ENCODE measurements around the gene CTAGE9.
"Not testable (repeated sequence)": the region's sequence is repeated elsewhere in the genome, so short reads cannot be mapped to it uniquely, and the experiment has no call there.

Gene CTAGE9

DNA sequence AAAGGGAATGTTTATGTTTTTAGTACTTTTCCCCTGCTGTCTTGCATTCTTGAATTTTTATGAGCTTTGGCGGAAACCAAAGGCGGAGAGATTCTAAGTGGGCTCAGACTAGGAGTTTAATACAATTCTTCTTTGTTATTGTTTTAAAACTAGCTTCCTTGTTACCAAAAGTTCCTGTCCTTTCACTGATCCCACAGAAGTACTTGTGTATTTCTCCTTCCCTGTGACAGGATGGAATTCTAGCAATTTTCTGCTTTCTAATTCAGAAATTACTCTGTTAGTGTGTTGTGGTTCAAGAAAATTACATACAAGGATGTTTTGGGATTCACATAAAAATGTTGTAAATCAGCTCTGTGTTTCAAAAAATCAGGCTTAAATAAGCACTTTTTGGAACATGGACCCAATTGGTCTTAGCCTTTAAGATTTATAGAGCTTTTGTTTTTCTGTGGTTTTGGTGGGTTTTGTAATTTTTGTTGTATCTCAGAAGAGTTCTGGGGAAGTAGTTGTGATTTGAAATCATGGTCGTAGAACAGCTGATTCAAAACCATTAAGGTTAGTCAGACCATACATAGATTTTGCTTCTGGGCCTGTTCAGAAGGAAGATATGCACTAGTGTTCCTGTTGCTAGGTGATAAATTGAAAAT lies 17.6 kb upstream of the CTAGE9 start:
- no peak for DNase-seq

DNA sequence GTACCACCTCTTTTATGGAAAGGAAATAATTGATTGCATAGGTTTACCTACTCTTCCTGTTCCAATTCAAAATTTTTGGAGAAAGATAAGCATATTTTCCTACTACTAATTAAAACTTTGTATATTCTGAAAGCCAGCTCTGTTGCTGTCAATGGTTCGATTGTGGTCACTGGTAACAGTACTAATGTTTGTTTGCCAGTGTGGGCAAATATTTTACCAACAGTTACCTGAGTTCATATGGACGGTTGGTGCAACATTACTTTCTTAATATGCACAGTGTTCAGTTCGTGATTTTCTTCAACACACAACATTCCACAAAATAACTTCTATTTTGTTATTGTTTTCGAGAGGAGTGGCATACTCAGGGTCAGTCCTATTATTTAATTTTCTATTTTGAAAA lies 17.1 kb upstream of the CTAGE9 start:
- DNase-seq = no peak

DNA sequence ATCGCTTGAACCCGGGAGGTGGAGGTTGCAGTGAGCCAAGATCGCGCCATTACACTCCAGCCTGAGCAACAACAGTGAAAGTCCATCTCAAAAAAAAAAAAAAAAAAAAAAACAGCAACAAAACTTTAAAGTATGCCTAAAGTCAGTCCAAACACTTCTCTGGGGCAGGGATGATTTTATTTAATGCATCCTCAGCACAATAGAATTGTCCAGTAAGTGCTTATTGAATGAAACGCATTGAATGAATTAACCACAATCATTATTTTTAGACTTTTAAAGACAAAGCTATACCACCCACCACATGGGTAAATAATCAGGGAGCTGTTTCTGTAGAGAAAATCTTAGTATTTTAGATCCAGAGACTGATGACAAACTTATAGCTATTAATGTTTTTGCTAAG lies 16.6 kb upstream of the CTAGE9 start:
- DNase-seq = no peak

DNA sequence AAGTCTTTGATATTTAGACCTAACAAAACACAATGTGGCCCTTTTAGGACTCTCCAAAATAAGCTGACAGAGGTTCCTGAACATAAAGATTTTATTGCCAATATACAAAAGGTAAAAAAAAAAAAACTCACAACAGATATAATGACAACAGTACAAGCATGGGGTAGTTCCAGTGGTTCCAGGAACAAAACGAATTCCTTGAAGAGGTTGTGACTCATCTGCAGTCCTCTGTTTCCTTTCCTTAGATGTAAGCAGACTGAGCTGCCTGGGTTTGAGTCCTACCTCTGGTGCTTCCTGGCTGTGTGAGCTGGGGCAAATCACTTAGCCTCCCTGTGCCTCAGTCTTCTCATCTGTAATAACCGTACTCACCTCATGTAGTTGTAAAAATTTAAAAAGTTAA lies 13.3 kb upstream of the CTAGE9 start:
- no peak for DNase-seq

DNA sequence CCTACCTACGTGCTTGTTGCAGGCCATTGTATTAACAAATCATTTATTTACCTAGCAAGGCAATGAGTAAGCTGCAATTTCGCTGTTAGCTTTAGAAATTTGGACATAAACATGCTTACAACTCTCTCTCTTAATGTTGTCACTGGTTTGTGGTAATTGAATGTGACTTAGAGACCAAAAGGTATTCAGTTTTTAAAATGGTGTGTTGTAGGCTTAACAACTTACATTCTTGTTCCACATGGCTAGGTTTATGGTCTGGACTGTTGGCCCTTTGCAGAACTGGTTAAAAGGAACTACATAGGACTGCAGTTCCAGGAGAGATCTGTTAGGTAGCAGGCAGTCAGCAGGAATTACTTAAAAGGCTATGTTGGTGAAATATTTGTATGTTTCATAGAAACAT lies 10.3 kb upstream of the CTAGE9 start:
- DNase-seq = no peak

DNA sequence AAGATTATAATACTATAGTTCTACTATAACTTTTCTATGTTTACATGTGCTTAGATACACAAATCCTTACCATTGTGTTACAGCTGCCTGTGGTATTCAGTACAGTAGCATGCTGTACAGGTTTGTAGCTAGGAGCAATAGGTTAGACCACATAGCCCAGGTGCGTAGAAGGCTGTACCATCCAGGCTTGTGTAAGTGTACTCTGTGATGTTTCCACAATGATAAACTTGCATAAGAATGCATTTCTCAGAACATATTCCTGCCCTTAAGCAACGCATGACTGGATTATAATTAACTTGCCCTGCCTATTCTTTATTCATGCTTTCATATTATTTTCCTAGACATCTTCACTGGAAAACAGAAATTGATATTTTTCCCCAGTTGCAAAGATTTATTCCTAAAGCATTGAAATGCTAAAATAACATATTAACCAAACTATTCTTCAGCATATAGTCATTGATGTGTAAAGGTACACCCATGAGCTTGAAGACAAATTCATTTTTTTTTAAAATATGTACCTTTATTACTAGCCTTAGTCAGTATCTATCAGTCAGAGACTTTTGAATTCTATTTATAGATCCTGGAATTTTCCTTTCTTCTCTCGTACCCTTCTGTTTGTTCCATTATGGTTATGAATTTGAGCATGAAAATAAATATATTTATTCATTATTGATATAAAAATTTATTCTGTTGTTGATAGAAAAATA lies 7.2 kb upstream of the CTAGE9 start:
- DNase-seq = no peak

DNA sequence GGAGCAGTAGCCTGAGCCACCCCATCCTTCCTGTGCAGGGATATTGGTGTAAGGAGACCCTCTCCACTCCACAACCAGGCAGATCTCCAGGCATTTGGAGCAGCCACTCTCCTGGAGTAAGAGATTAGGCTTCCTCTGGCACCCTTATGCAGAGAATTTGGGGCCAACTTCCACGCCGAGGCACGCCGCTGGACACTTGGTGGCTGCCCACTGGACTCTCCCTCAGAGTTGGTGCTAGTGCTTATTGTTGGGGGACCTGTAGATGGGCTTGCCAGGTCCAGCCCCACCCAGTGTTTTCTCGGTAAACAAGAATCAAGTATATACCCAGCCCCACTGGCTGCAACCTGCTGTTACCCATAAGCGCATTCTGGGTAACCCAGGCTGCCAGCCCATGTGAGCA lies 4.8 kb upstream of the CTAGE9 start:
- not testable (repeated sequence) for DNase-seq

DNA sequence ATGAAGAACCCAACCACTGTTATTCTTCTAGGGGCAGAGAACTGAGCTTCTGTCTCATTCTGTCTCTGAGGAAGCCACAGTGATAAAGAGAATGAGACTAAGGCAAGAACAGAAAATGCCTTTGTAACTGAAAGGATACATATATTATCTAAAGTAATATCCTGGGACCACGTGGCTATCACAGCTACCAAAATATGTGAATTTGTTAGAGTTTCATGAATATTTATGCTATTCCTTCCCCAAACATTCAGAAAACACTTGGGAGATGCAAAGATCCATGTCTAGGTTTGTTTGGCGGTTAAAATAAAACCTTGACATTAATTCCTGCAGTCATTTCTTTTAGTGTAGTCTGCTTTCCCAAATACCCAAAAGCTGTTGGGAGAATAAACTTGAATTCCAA lies 6.9 kb downstream of the CTAGE9 start:
- DNase-seq = not testable (repeated sequence)

DNA sequence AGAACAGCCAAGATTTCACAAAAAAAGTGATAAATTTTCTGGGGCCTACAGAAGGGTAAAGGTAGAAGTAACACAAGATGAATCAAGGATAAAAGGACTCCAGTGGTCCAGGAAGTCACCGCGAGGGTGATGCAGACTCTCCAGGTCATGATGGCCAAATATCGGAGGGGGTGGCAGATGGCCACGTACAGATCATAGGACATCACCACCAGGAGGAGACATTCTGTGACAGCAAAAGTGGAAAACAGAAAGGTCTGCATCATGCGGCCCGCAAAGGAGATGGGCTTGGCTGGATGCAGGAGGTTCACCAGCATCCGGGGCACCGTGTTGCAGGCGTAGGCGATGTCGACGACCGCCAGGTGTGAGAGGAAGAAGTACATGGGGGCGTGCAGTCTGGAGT lies 10.0 kb downstream of the CTAGE9 start:
- DNase-seq = not testable (repeated sequence)

DNA sequence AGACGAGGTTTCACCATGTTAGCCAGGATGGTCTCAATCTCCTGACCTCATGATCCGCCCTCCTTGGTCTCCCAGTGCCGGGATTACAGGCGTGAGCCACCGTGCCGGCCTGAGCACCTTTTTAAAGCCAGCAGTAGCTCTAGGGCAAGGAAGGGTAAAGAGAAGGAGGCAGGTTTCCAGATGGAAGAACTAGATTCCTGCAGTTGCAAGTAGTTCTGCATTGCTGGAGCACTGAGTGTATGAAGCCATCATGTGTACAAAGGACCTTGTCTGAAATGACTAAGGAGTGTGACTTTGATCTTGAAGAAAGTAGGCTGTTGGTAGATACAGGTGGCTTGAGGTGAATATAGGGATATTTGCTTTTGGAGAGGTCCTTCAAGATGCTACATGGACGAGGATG lies 13.9 kb downstream of the CTAGE9 start:
- no peak for DNase-seq

DNA sequence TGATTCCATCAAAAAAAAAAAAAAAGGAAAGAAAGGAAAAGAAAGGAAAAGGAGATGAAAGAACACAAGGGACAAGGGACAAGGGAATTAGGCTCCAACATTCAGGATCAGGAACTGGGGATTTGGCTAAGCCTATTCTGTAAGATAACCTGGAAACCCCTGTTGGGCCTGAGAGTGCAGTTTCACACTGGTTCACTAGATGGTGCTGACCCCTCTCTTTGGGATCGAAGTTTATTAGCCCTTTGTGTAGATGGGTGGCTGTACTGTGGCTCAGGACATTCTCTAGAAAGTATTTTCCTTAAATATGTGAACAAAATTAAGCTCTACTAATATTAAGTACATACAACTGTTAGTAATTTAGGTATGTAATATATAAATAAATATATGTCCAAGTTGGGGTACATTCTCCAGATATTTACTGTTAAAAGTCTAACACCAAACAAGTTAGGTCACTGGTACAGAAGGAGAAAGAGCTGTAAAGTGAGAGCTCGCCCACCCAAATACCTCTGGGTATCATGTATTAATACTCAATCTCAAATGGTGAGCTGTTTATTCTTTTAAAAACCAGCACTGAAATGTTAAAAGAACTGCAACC lies 15.9 kb downstream of the CTAGE9 start:
- no peak for DNase-seq

DNA sequence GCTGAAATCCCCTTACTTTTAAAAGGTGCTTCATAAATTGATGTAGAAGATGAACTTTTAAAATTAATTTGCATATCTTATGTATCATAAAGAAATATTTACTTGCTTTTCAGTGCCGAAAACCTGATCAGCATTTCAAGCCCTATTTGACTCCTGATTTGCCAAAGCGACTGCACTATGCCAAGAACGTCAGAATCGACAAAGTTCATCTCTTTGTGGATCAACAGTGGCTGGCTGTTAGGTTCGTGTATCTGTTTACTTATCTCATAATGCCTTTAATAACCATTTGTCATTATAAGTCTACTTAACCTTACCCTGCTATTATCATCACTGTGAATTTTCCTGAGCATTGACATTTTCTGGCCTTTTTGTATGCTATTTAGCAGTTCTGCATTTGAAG lies 17.4 kb downstream of the CTAGE9 start:
- DNase-seq = no peak

DNA sequence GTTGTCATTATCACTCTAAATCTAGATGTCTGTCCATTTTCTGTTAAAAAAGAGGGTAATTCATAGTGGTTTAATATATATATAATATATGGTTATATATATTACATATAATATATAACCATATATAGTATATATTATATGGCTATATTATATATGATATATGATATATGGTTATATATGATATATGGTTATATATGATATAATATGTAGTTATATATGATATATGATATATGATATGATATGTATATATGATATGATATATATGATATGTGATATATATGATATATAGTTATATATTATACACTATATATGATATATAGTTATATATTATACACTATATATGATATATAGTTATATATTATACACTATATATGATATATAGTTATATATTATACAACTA lies 18.2 kb downstream of the CTAGE9 start:
- no peak for DNase-seq

DNA sequence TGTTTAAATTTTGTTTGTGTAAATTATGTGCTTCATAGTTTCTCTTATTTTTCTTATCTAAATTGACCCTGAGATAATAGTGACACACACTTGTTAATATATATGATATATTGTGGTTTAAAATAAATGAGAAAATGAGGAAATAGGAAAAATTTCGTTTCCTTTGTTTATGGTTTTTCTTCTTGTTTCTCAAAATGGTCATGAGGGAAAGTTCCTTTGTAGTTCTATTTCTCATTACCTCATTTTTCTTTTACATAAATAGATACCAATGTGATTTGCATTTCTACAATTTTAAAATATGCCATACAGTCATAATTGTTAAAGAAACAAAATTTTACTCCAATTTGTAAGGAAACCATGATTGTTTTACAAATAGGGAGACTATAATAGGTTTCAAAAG lies 18.8 kb downstream of the CTAGE9 start:
- no peak for DNase-seq

DNA sequence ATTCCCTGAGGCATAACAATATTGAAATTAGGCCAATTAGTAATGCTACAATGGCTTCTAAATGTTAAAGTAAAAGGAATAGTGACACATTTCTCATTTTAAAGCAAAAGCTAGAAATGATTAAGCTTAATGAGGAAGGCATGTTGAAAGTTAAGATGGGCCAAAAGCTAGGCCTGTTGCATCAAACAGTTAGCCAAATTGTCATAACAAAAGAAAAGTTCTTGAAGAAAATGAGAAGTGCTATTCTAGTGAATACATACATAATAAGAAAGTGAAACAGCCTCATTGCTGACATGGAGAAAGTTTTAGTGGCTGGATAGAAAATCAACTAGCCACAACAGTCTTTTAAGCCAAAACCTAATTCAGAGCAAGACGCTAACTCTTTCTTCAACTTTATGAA lies 22.5 kb downstream of the CTAGE9 start:
- no peak for DNase-seq

DNA sequence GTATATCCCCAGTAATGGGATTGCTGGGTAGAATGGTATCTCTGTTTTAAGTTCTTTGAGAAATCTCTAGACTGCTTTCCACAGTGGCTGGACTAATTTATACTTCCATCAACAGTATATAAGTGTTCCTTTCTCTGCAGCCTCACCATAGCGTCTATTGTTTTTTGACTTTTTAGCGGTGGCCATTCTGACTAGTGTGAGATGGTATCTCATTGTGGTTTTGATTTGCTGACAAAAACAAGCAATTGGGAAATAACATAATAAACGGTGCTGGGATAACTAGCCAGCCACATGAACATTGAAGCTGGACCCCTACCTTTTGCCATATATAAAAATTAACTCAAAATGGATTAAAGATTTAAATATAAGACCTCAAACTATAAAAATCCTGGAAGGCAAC lies 23.8 kb downstream of the CTAGE9 start:
- DNase-seq = no peak

DNA sequence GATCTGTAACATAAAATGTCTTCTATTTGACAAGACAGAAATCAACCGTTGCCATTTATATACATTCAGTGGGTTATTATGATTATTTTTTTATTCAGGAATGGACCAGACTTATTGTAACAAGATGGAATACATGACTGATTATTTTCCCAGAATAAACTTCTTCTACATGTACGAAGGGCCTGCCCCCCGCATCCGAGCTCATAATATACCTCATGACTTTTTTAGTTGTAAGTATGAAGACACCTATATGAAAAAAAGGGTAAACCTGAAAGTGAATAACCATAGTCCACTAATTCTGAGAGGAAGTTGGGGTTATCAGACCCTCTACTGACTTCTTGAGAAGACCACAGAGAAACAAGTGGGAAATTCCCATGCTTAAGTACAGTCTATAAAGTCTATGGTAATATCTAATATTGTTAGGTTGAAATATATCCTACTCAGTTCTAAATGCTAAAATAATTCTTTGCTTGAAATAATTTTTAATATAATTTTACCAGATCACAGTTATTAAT lies 25.5 kb downstream of the CTAGE9 start:
- no peak for DNase-seq

DNA sequence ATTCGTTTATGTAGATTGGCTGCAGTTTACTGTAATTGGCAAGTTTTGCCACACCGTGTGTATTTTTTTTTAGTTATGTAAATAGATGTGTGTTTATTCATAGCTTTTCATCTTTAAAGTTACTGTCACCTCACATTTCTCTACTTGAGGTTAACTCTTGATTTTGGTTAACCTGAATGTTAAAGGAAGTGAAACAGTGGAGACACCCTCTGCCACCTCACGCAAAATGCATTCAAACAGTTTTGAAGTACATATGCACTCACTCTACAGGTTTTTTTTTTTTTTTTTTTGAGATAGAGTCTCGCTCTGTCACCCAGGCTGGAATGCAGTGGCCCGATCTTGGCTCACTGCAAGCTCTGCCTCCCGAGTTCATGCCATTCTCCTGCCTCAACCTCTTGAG lies 27.3 kb downstream of the CTAGE9 start:
- no peak for DNase-seq

DNA sequence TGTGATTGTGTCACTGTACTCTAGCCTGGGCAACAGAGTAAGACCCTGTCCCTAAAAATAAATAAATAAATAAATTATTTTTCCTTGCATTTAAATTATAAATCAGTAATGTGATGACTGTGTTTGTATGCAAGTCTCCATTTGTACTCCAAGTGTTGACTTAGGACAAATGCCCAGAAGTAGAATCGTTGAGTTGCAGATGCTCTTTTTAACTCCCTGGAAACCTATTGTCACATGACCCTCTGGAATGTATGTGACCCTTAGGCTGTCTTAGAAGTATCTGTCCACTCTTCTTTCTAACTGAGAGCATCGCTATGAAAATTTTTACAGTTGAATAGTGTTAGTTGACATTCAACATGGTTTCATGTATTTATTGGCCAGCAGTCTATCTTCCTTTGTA lies 28.4 kb downstream of the CTAGE9 start:
- no peak for DNase-seq

DNA sequence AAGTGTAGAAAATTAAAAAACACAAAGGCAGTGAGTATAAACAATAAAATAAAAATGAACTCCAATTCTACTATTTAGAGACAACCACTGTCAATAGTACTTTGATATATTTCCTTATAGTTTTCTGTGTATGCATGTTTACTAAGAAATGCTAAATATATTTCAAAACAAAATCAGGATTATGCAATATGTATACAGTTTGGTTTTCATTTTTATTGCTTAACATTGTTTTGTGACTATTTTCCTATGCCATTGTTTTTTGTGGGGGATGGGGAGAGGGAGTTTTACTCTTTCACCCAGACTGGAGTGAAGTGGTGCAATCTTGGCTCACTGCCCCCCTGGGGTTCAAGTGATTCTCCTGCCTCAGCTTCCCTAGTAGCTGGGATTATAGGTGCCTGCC lies 29.2 kb downstream of the CTAGE9 start:
- DNase-seq = no peak

DNA sequence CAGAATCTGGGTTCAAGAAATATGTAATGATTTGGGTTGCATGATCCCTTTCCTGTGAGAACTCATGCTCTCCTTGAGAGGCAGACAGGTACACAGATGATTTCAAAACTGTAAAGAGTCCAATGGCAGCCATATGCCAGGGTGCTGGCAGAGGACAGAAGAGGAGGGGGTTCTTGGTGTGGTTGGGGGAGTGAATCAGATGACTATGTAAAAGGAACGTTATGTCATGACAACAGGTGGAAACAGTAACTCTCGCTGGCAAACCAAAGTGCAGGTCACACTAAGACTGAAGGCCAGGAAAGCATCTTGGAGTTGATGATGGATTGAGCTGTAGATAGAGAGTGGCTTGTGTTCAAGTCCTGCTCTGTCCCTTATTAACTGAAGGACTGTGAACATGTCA lies 29.9 kb downstream of the CTAGE9 start:
- DNase-seq = no peak

DNA sequence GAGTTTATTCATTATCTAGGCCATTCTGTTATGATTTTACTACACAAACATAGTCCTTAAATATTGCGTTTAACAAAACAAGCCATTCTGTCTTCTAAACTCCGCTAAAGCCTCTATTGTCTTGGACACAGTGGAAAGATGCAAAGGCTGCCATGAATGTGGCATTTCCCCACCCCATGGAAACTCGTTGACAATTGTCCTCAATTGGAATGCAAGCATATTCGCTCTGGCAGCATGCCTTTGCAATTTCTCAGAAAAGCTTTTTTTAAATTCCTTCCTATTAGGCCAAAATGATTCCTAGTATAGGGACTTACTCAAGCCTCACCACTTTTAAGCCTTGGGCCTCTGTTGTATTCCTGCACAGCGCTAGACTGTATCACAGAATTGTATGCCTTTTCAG lies 32.4 kb downstream of the CTAGE9 start:
- DNase-seq = no peak

DNA sequence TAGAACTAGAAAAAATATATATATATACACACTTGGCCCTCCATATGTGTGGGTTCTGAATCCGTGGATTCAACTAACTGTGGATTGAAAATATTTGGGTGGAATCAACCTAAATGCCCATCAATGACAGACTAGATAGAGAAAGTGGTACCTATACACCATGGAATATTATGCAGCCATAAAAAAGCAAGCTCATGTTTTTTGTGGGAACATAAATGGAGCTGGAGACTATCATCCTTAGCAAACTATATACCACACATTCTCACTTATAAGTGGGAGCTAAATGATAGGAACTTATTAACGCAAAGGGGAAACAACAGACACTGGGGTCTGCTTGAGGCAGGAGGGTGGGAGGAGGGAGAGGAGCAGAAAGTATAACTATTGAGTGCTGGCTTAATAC lies 37.6 kb downstream of the CTAGE9 start:
- no peak for DNase-seq

DNA sequence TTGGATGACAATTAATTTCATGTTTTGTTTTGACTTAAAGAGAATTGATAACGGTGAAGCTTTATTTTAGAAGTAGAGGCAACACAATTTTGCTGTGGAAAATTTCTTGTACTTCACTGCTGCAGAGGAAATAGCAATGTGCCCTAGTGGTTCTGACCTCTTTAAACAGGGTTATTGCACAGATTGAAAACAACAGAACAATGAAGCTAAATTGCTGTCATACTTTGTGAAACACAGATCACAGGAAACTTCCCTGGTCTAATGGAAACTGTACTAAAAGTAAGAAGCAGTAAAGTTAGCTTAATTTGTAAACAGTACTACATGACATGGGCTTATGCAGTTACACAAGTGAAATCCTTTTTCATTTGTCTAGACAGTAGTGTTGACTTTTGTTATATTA lies 40.9 kb downstream of the CTAGE9 start:
- no peak for DNase-seq

Measured in GOT3 (cell line).